Endothelial cell of umbilical vein (primary cell): ENCODE results near the gene INHA. TPM values are rescaled to one million over a fixed set of nuclear protein-coding genes. Genes with fewer than 3 reads are reported as not detected.

Source experiments
- BruUV-seq: library from RNA; stranded (reverse); fragments of 400-500 nt; replicated peaks from 2 replicates; lab custom pipeline; 2021; lab: Mats Ljungman, UMichigan
- CTCF ChIA-PET: fragments of 300-600, 350-600 bp; sonication (Branson Sonifier 250); formaldehyde crosslinking; loops from one replicate; lab custom pipeline; 2021; ENCODE audit warnings: antibody characterized with exemption, inconsistent platforms; lab: Charles Lee
- POLR2A ChIA-PET: fragments of 300-600, 350-600 bp; sonication (Branson Sonifier 250); formaldehyde crosslinking; loops from one replicate; lab custom pipeline; 2021; ENCODE audit warnings: antibody characterized with exemption, inconsistent platforms; lab: Charles Lee
- DNase-seq: peaks from one replicate; pipeline ENCODE4 v3.0.0-alpha.2; 2011; ENCODE audit warnings: low read depth, low spot score
- FAIRE-seq: peaks from 2 replicates; lab custom pipeline; 2011; peaks lifted over from hg19 to GRCh38; lab: Jason Lieb, UNC
- H2AFZ ChIP-seq: 2 replicates; pipeline ENCODE4 v1.6.0; 2012; ENCODE audit warnings: low read depth, low read length, control low read depth, inconsistent platforms
- H3K27ac ChIP-seq: 2 replicates; pipeline ENCODE4 v1.5.1; 2011; ENCODE audit warnings: low read depth, mild to moderate bottlenecking, control low read depth, low read length, moderate library complexity; ENCODE audit not compliant: insufficient read depth
- H3K27me3 ChIP-seq, 2 experiments: 2 replicates each; pipeline versions ENCODE4 v1.6.0 to v1.6.1; 2011; ENCODE audit warnings: low read length in 2 of 2, mixed read lengths in 1 of 2; ENCODE audit not compliant: control insufficient read depth in 2 of 2, insufficient read depth in 2 of 2
- H3K36me3 ChIP-seq, 2 experiments: 2 replicates in 1 of 2; 3 replicates in 1 of 2; pipeline ENCODE4 v1.5.1; 2011; ENCODE audit warnings: low read length in 2 of 2, mild to moderate bottlenecking in 1 of 2, moderate library complexity in 1 of 2; ENCODE audit not compliant: control insufficient read depth in 2 of 2, insufficient read depth in 2 of 2; ENCODE audit errors: extremely low read depth in 1 of 2
- H3K4me1 ChIP-seq: 3 replicates; pipeline ENCODE4 v1.5.1; 2011; ENCODE audit warnings: mild to moderate bottlenecking, low read length; ENCODE audit not compliant: control insufficient read depth, insufficient read depth; ENCODE audit errors: extremely low read depth
- H3K4me2 ChIP-seq: 2 replicates; pipeline ENCODE4 v1.6.1; 2011; ENCODE audit warnings: low read length, control low read depth, mixed read lengths; ENCODE audit not compliant: insufficient read depth
- H3K4me3 ChIP-seq, 3 experiments: fragments of 200-600 bp in 1 of 3; sonication (generic), shearing (Covaris generic) in 1 of 3; replicated peaks in 1 of 3; 2 replicates each; pipeline ENCODE4 v1.5.1; 2011 to 2016; ENCODE audit warnings: control low read depth in 3 of 3, low read length in 3 of 3, mild to moderate bottlenecking in 2 of 3, inconsistent platforms in 1 of 3, low read depth in 1 of 3, moderate library complexity in 1 of 3; ENCODE audit not compliant: insufficient read depth in 1 of 3
- H3K79me2 ChIP-seq: 2 replicates; pipeline ENCODE4 v1.6.0; 2012; ENCODE audit warnings: low read length, inconsistent platforms; ENCODE audit not compliant: control insufficient read depth, insufficient read depth
- H3K9ac ChIP-seq: replicated peaks from 2 replicates; pipeline ENCODE3; 2011; ENCODE audit warnings: low read length, control low read depth; ENCODE audit not compliant: insufficient read depth; ENCODE audit errors: extremely low read depth
- H3K9me1 ChIP-seq: replicated peaks from 3 replicates; pipeline ENCODE4 v1.6.0; 2011; ENCODE audit warnings: mild to moderate bottlenecking, low read length; ENCODE audit not compliant: control insufficient read depth, insufficient read depth; ENCODE audit errors: extremely low read depth
- H3K9me3 ChIP-seq: replicated peaks from 2 replicates; pipeline ENCODE4 v1.5.1; 2012; ENCODE audit warnings: low read length, inconsistent platforms; ENCODE audit not compliant: control insufficient read depth, insufficient read depth
- H4K20me1 ChIP-seq: replicated peaks from 2 replicates; pipeline ENCODE3; 2011; ENCODE audit warnings: mild to moderate bottlenecking, low read length; ENCODE audit not compliant: control insufficient read depth, insufficient read depth; ENCODE audit errors: extremely low read depth
- EZH2 ChIP-seq: IDR thresholded peaks from 2 replicates; pipeline ENCODE4 v1.6.1; 2012; ENCODE audit warnings: borderline replicate concordance, low read depth, mild to moderate bottlenecking, moderate library complexity, low read length, inconsistent platforms; ENCODE audit not compliant: severe bottlenecking
- FOS ChIP-seq: IDR thresholded peaks from 2 replicates; pipeline ENCODE4 v1.6.1; 2011; ENCODE audit warnings: mild to moderate bottlenecking, low read length, moderate library complexity, borderline replicate concordance; ENCODE audit not compliant: insufficient read depth
- GATA2 ChIP-seq: IDR thresholded peaks from 2 replicates; pipeline ENCODE4 v1.7.0; 2011; ENCODE audit warnings: low read depth, mild to moderate bottlenecking, moderate library complexity, mixed read lengths, low read length; ENCODE audit not compliant: insufficient read length, insufficient read depth
- MYC ChIP-seq: IDR thresholded peaks from one replicate; pipeline ENCODE4 v1.6.1; 2011; ENCODE audit warnings: mild to moderate bottlenecking, low read depth, low read length
- POLR2A ChIP-seq: IDR thresholded peaks from 2 replicates; pipeline ENCODE4 v1.6.1; 2012; ENCODE audit warnings: low read depth, mild to moderate bottlenecking, control low read depth, low read length
- POLR2AphosphoS5 ChIP-seq: IDR thresholded peaks from 2 replicates; pipeline ENCODE4 v1.6.1; 2012; ENCODE audit warnings: low read depth, mild to moderate bottlenecking, control low read depth, low read length, moderate library complexity; ENCODE audit not compliant: insufficient read depth
- dilution Hi-C: fragments of 300-500 bp; cut with MboI; formaldehyde crosslinking; loops from one replicate; pipeline ENCODE4 v1.15.0; 2019; ENCODE audit warnings: low sequenced_read_pairs; ENCODE audit not compliant: extremely low pct_ligation_motif_present
- intact Hi-C: fragments of 100-400 bp; cut with micrococcal nuclease; formaldehyde crosslinking; loops from one replicate; pipeline ENCODE4 v1.10.0; 2022
- polyA plus RNA-seq, 4 experiments: library from polyadenylated mRNA; depleted of rRNA in 3 of 4; stranded (reverse) in 3 of 4; unstranded in 1 of 4; fragments of >200 nt; gene quantifications; 2 replicates each; pipeline versions ENCODE4 v1.2.1 to v1.2.3, GENCODE V29; 2011 to 2012; ENCODE audit warnings: missing spikeins in 1 of 4
- total RNA-seq: library from RNA; stranded (reverse); gene quantifications from 2 replicates; pipeline ENCODE4 v1.2.3, GENCODE V29; 2021
- TF ChIP-seq, protein P1 (sequence below), 2 donors: IDR thresholded peaks; 1 replicate in 1 of 2; 2 replicates in 1 of 2; pipeline ENCODE4 v1.5.1; 2011; ENCODE audit warnings: low read length in 2 of 2, mild to moderate bottlenecking in 2 of 2, moderate library complexity in 2 of 2, control low read depth in 1 of 2, inconsistent platforms in 1 of 2, low read depth in 1 of 2; ENCODE audit not compliant: insufficient read depth in 1 of 2; ENCODE audit errors: extremely low read depth in 1 of 2

The INHA gene
- total and polyA plus RNA-seq, 2 donors (not counting 3 experiments of a cell fraction or from before 2014, with no cell fraction given) = 0.06 TPM; not detected in 1

DNA sequence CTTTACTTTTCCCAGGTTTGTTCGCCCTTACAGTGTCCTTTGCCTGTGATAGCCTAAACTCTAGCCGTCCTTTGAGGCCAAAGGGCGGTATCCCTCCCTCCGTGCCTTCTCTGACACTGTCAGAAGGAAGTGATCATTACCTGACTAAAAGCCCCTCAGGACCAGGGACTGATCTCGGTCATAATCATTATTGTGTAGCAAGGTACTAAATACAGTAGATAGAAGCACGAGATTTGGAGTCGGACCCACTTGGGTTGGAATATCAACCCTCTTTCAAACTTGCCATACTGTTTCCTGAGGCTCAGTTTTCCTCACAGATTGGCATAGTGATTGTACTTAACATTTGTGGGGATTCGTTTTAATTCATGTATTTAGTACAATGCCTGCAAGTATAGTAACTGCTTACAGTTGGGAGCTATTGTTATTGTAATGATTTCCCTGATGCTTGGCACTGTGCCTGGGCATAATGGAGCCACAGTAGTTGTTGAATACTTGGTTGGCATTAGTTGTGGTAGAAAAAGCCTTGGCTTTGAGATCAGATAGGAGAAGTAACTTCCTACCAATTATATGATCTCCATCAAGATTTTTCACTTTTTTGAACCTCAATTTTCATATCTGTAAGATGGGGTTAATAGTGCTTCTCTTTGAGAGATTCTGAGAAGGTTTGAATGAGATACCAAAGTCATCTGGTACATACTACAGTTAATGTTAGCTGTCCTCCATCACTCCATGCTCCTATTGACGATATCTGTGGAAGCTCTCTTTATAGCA lies 26.4 kb downstream of the INHA start:
- FAIRE-seq (peak; percentile 79), DNase-seq (peak; percentile 39)
- Histone ChIP-seq H3K4me3 (peak overlapping the region; percentile 22 to 76 (median 67)), H3K79me2 (no peaks in the 10 kb centered on the region), H3K9me1 (no peaks in the 10 kb centered on the region), H3K4me2 (peak overlapping the region; percentile 81), H3K27me3 (no peaks in the 10 kb centered on the region), H3K4me1 (peaks cover 12% of the 10 kb centered on the region), H3K36me3 (peaks cover 0 to 15% of the 10 kb centered on the region in 2 experiments), H2AFZ (peak overlapping the region; percentile 98), H3K27ac (peak overlapping the region; percentile 86), H3K9ac (peak overlapping the region; percentile 90), H4K20me1 (no peaks in the 10 kb centered on the region), H3K9me3 (no peaks in the 10 kb centered on the region)
- dilution Hi-C loops (no loop called here), intact Hi-C loops (loop anchor here (1.0 kb wide), 1 partner anchor 100 kb away; the partner anchor contains the start of gene GMPPA)
- BruUV-seq = no TSS peak
- CTCF ChIA-PET = interaction anchor here (1.0 to 3.6 kb wide), 6 partner anchors 28 to 88 kb away, joined by 3 to 23 read pairs (median 5); no protein-coding TSS in a partner anchor
- no peak for TF ChIP-seq GATA2
- no peak for TF ChIP-seq FOS
- TF ChIP-seq, protein P1, sequence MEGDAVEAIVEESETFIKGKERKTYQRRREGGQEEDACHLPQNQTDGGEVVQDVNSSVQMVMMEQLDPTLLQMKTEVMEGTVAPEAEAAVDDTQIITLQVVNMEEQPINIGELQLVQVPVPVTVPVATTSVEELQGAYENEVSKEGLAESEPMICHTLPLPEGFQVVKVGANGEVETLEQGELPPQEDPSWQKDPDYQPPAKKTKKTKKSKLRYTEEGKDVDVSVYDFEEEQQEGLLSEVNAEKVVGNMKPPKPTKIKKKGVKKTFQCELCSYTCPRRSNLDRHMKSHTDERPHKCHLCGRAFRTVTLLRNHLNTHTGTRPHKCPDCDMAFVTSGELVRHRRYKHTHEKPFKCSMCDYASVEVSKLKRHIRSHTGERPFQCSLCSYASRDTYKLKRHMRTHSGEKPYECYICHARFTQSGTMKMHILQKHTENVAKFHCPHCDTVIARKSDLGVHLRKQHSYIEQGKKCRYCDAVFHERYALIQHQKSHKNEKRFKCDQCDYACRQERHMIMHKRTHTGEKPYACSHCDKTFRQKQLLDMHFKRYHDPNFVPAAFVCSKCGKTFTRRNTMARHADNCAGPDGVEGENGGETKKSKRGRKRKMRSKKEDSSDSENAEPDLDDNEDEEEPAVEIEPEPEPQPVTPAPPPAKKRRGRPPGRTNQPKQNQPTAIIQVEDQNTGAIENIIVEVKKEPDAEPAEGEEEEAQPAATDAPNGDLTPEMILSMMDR (IDR thresholded peaks at IDR 0.05; ENCODE audit: extremely low read depth in 1 of 2, insufficient read depth in 1 of 2, low read depth in 1 of 2, low read length in 2 of 2) = no peak
- no peak for TF ChIP-seq MYC
- TF ChIP-seq POLR2AphosphoS5 = no peak
- TF ChIP-seq POLR2A = no peak
- no peak for TF ChIP-seq EZH2
- POLR2A ChIA-PET = no interaction called here
